H1 (cell line): ENCODE data around the gene MRPS26. TPM values are rescaled to one million over a fixed set of nuclear protein-coding genes. Genes with fewer than 3 reads are reported as not detected.

ENCODE experiments used
- CTCF ChIA-PET: fragments of 300-600 bp; sonication (Branson Sonifier 250); formaldehyde crosslinking; loops from one replicate; lab custom pipeline; 2021; ENCODE audit not compliant: partially characterized antibody; lab: Charles Lee
- POLR2A ChIA-PET: fragments of 300-600 bp; sonication (Branson Sonifier 250); formaldehyde crosslinking; loops from one replicate; lab custom pipeline; 2021; ENCODE audit warnings: inconsistent platforms; ENCODE audit not compliant: partially characterized antibody; lab: Charles Lee
- DNase-seq, 2 experiments: peaks; one replicate each; pipeline versions ENCODE4 v3.0.0 to v3.0.0-alpha.2; 2010 to 2022; ENCODE audit warnings: low spot score in 2 of 2, low read depth in 1 of 2, mixed read lengths in 1 of 2
- FAIRE-seq: peaks from 2 replicates; lab custom pipeline; 2011; peaks lifted over from hg19 to GRCh38; lab: Jason Lieb, UNC
- H2AFZ ChIP-seq: 2 replicates; pipeline ENCODE4 v1.8.1; 2012; ENCODE audit warnings: low read length, inconsistent platforms
- H2AK5ac ChIP-seq: 2 replicates; pipeline ENCODE4 v1.6.1; 2013; ENCODE audit warnings: low read depth, low read length
- H2BK120ac ChIP-seq: replicated peaks from 2 replicates; pipeline ENCODE3; 2013; ENCODE audit warnings: low read depth, low read length, inconsistent platforms
- H2BK12ac ChIP-seq: 2 replicates; pipeline ENCODE4 v1.6.1; 2013; ENCODE audit warnings: low read depth, low read length
- H2BK15ac ChIP-seq: 2 replicates; pipeline ENCODE4 v1.6.1; 2013; ENCODE audit warnings: low read length
- H2BK20ac ChIP-seq: 2 replicates; pipeline ENCODE4 v1.6.1; 2013; ENCODE audit warnings: low read length
- H2BK5ac ChIP-seq: 2 replicates; pipeline ENCODE4 v1.6.1; 2013; ENCODE audit warnings: low read depth, low read length
- H3K14ac ChIP-seq: 2 replicates; pipeline ENCODE4 v1.6.1; 2013; ENCODE audit warnings: inconsistent platforms; ENCODE audit not compliant: insufficient read length
- H3K18ac ChIP-seq: 2 replicates; pipeline ENCODE4 v1.6.1; 2013; ENCODE audit warnings: low read length; ENCODE audit errors: extremely low read depth
- H3K23ac ChIP-seq: 2 replicates; pipeline ENCODE4 v1.6.1; 2013; ENCODE audit warnings: inconsistent platforms; ENCODE audit not compliant: insufficient read length
- H3K23me2 ChIP-seq: 2 replicates; pipeline ENCODE4 v1.6.1; 2013; ENCODE audit warnings: low read depth, low read length
- H3K27ac ChIP-seq: 2 replicates; pipeline ENCODE4 v1.6.1; 2011; ENCODE audit warnings: low read depth, low read length, inconsistent platforms
- H3K27me3 ChIP-seq, 4 experiments: replicated peaks in 1 of 4; 1 replicate in 1 of 4; 2 replicates in 3 of 4; pipeline versions ENCODE4 v1.6.1 to v1.8.1; 2011 to 2013; ENCODE audit warnings: low read length in 3 of 4, mild to moderate bottlenecking in 3 of 4, inconsistent platforms in 2 of 4, mixed read lengths in 2 of 4, moderate library complexity in 1 of 4; ENCODE audit not compliant: control insufficient read depth in 3 of 4, insufficient read depth in 3 of 4; ENCODE audit errors: extremely low read depth in 1 of 4
- H3K36me3 ChIP-seq, 4 experiments: 2 replicates each; pipeline versions ENCODE4 v1.6.1 to v1.8.1; 2011 to 2013; ENCODE audit warnings: mild to moderate bottlenecking in 4 of 4, low read length in 3 of 4, moderate library complexity in 2 of 4, control low read depth in 1 of 4, inconsistent platforms in 1 of 4; ENCODE audit not compliant: insufficient read depth in 4 of 4, control insufficient read depth in 2 of 4
- H3K4ac ChIP-seq: replicated peaks from 2 replicates; pipeline ENCODE3; 2013; ENCODE audit warnings: low read length, low read depth, mixed read lengths, inconsistent platforms; ENCODE audit not compliant: insufficient read length
- H3K4me1 ChIP-seq, 4 experiments: replicated peaks in 1 of 4; 1 replicate in 1 of 4; 2 replicates in 3 of 4; pipeline versions ENCODE4 v1.6.1 to v1.8.1; 2011 to 2013; ENCODE audit warnings: low read length in 3 of 4, inconsistent platforms in 2 of 4, mixed read lengths in 1 of 4; ENCODE audit not compliant: insufficient read depth in 4 of 4, control insufficient read depth in 3 of 4
- H3K4me2 ChIP-seq, 2 experiments: 2 replicates each; pipeline versions ENCODE4 v1.6.1 to v1.8.1; 2011 to 2013; ENCODE audit warnings: low read depth in 2 of 2, low read length in 2 of 2, control low read depth in 1 of 2, inconsistent platforms in 1 of 2, mild to moderate bottlenecking in 1 of 2; ENCODE audit not compliant: insufficient read depth in 1 of 2
- H3K4me3 ChIP-seq, 4 experiments: fragments of 200-600, 300-600 bp in 1 of 4; sonication (generic), shearing (Covaris generic), sonication (Bioruptor Twin) in 1 of 4; 2 replicates each; pipeline versions ENCODE4 v1.5.1 to v1.8.1; 2011 to 2016; ENCODE audit warnings: low read length in 4 of 4, low read depth in 3 of 4, control low read depth in 2 of 4, inconsistent platforms in 2 of 4, mild to moderate bottlenecking in 2 of 4, mixed read lengths in 1 of 4, moderate library complexity in 1 of 4; ENCODE audit not compliant: insufficient read depth in 2 of 4; ENCODE audit errors: extremely low read depth in 1 of 4
- H3K56ac ChIP-seq: replicated peaks from 2 replicates; pipeline ENCODE3; 2013; ENCODE audit warnings: low read depth, mild to moderate bottlenecking, mixed read lengths, low read length, inconsistent platforms; ENCODE audit not compliant: insufficient read length
- H3K79me1 ChIP-seq: 2 replicates; pipeline ENCODE4 v1.6.1; 2013; ENCODE audit warnings: low read depth, low read length, control low read depth
- H3K79me2 ChIP-seq, 2 experiments: 2 replicates each; pipeline versions ENCODE4 v1.6.1 to v1.8.1; 2012 to 2013; ENCODE audit warnings: low read length in 2 of 2, mild to moderate bottlenecking in 2 of 2, inconsistent platforms in 1 of 2; ENCODE audit not compliant: insufficient read depth in 2 of 2, control insufficient read depth in 1 of 2
- H3K9ac ChIP-seq, 4 experiments: replicated peaks in 1 of 4; 1 replicate in 1 of 4; 2 replicates in 3 of 4; pipeline versions ENCODE4 v1.6.1 to v1.8.1; 2011 to 2013; ENCODE audit warnings: low read depth in 3 of 4, low read length in 3 of 4, control low read depth in 2 of 4, mild to moderate bottlenecking in 2 of 4, moderate library complexity in 2 of 4, inconsistent platforms in 1 of 4; ENCODE audit errors: extremely low read depth in 1 of 4
- H3K9me3 ChIP-seq, 2 experiments: 2 replicates each; pipeline versions ENCODE4 v1.6.1 to v1.8.1; 2012 to 2013; ENCODE audit warnings: mild to moderate bottlenecking in 2 of 2, moderate library complexity in 2 of 2, control low read depth in 1 of 2, inconsistent platforms in 1 of 2, low read depth in 1 of 2, low read length in 1 of 2, mixed read lengths in 1 of 2; ENCODE audit not compliant: insufficient read depth in 2 of 2
- H4K20me1 ChIP-seq, 2 experiments: replicated peaks in 1 of 2; 2 replicates each; pipeline versions ENCODE3 to v1.8.1; 2011 to 2013; ENCODE audit warnings: inconsistent platforms in 2 of 2, low read length in 2 of 2, mild to moderate bottlenecking in 1 of 2; ENCODE audit not compliant: insufficient read depth in 2 of 2, control insufficient read depth in 1 of 2
- H4K5ac ChIP-seq: 2 replicates; pipeline ENCODE4 v1.6.1; 2013; ENCODE audit warnings: low read length, low read depth, mixed read lengths, inconsistent platforms; ENCODE audit not compliant: insufficient read length
- H4K8ac ChIP-seq: 2 replicates; pipeline ENCODE4 v1.8.0; 2013; ENCODE audit warnings: mild to moderate bottlenecking, moderate library complexity, low read length, inconsistent platforms; ENCODE audit not compliant: insufficient read depth; ENCODE audit errors: extremely low read depth
- H4K91ac ChIP-seq: replicated peaks from 2 replicates; pipeline ENCODE3; 2013; ENCODE audit warnings: low read length, mixed read lengths, inconsistent platforms; ENCODE audit not compliant: insufficient read length
- NRF1 ChIP-seq: IDR thresholded peaks from 2 replicates; pipeline ENCODE4 v1.6.1; 2011; ENCODE audit warnings: mild to moderate bottlenecking, low read depth, low read length, improper control_type of control experiment
- SRF ChIP-seq: IDR thresholded peaks from 2 replicates; pipeline ENCODE4 v1.6.1; 2011; ENCODE audit warnings: mild to moderate bottlenecking, low read depth, low read length, moderate library complexity
- YY1 ChIP-seq: IDR thresholded peaks from 2 replicates; pipeline ENCODE4 v1.6.1; 2011; ENCODE audit warnings: low read depth, mild to moderate bottlenecking, low read length
- WGBS, 2 experiments: shearing (Covaris generic) in 1 of 2; methylation state at CpG; one replicate each; pipeline versions ENCODE4 v1.1.6 to v1.1.7; 2013 to 2015; ENCODE audit warnings: low lambda C conversion rate in 2 of 2, mixed read lengths in 2 of 2, inconsistent platforms in 1 of 2, low coverage in 1 of 2, missing lambda C conversion rate in 1 of 2; ENCODE audit not compliant: insufficient replicate concordance in 2 of 2, insufficient coverage in 1 of 2, insufficient read length in 1 of 2; ENCODE audit errors: extremely low coverage in 1 of 2, missing lambda C conversion rate in 1 of 2; 5-methylcytosine and 5-hydroxymethylcytosine counted together
- polyA plus RNA-seq, 7 experiments: library from polyadenylated mRNA; depleted of rRNA in 3 of 7; stranded (reverse) in 5 of 7; unstranded in 2 of 7; fragments of >200 nt in 5 of 7; fragments of 200-250 nt in 2 of 7; gene quantifications; 1 replicate in 5 of 7; 2 replicates in 1 of 7; 4 replicates in 1 of 7; pipeline versions ENCODE4 v1.2.1 to v1.2.3, GENCODE V29; 2011 to 2013; ENCODE audit warnings: missing spikeins in 2 of 7, mixed read lengths in 2 of 7
- total RNA-seq: library from RNA; stranded (reverse); fragmentation: NEBNext Ultra II Directional; extraction: Animal tissue kit (Norgen Biotek cat#: 25700); gene quantifications from 2 replicates; pipeline ENCODE4 v1.2.1, GENCODE V29; 2021

MRPS26 gene
- total and polyA plus RNA-seq, 2 of the 8 experiments (the other 6 are each of a cell fraction or from before 2014, with no cell fraction given), result 83.6 to 103 TPM

- DNase-seq (no peak), FAIRE-seq (no peak)
- no peak overlapping the region for H4K5ac ChIP-seq
- no peak overlapping the region for H3K56ac ChIP-seq
- no peak overlapping the region for H3K4me3 ChIP-seq
- H3K23ac ChIP-seq, result no peak overlapping the region
- ChIA-PET POLR2A (no interaction called here), CTCF (interaction anchor here (1.4 kb wide), 1 partner anchor 146 kb away, joined by 5 read pairs; no protein-coding TSS in a partner anchor)
- no peak overlapping the region for H2BK5ac ChIP-seq
- H2BK20ac ChIP-seq, result no peak overlapping the region
- H2BK15ac ChIP-seq, result no peak overlapping the region
- no peaks in the 10 kb centered on the region for H3K9me3 ChIP-seq
- peaks cover 1% of the 10 kb centered on the region; the same call in 1 of the 2 replicates for H3K23me2 ChIP-seq
- H3K79me2 ChIP-seq, result no peaks in the 10 kb centered on the region
- no peaks in the 10 kb centered on the region for H3K79me1 ChIP-seq
- H3K4ac ChIP-seq, result no peak overlapping the region
- no peak overlapping the region for H2BK120ac ChIP-seq
- H4K91ac ChIP-seq, result no peak overlapping the region
- H2AK5ac ChIP-seq, result no peak overlapping the region
- H2BK12ac ChIP-seq, result no peak overlapping the region
- no peak overlapping the region for H2AFZ ChIP-seq
- peaks cover 0 to 26% (median 9%) of the 10 kb centered on the region in 4 experiments; a peak in 5 of 8 replicates for H3K36me3 ChIP-seq
- H4K20me1 ChIP-seq, result no peaks in the 10 kb centered on the region
- H3K4me2 ChIP-seq, result no peak overlapping the region
- H3K18ac ChIP-seq, result no peak overlapping the region
- no peaks in the 10 kb centered on the region for H3K27me3 ChIP-seq
- H4K8ac ChIP-seq, result no peak overlapping the region
- H3K14ac ChIP-seq, result no peak overlapping the region
- TF ChIP-seq YY1, result no peak
- TF ChIP-seq NRF1, result no peak
- TF ChIP-seq SRF, result no peak
- 89% methylated on average over 1 of the region's 1 CpG; no CpG with 5 or more reads in 1 of the 2 experiments for WGBS, 2 experiments
- H3K27ac ChIP-seq, result no peak overlapping the region
- no peak overlapping the region for H3K9ac ChIP-seq
- H3K4me1 ChIP-seq, result no peaks in the 10 kb centered on the region
Observed at GRCh38 chr20:3010985-3011723, 34.7 kb upstream of the MRPS26 start.
